Hepatocyte (in vitro differentiated cells): ENCODE results near the gene CIP2A.

ENCODE experiments used
- EZH2 ChIP-seq: fragments of 200-600 bp; sonication (generic); IDR thresholded peaks from 2 replicates; pipeline ENCODE4 v1.6.1; 2016; ENCODE audit warnings: antibody characterized with exemption, mild to moderate bottlenecking, borderline replicate concordance
- EZH2phosphoT487 ChIP-seq: fragments of 200-600 bp; sonication (generic); IDR thresholded peaks from one replicate; pipeline ENCODE4 v1.6.1; 2018; ENCODE audit warnings: antibody characterized with exemption, mild to moderate bottlenecking, low read depth, moderate library complexity; ENCODE audit not compliant: unreplicated experiment, severe bottlenecking
- TF ChIP-seq, protein P1 (sequence below): fragments of 200-600 bp; sonication (generic); IDR thresholded peaks from 2 replicates; pipeline ENCODE4 v1.5.1; 2016; ENCODE audit warnings: antibody characterized with exemption, mild to moderate bottlenecking; ENCODE audit not compliant: poor library complexity

DNA sequence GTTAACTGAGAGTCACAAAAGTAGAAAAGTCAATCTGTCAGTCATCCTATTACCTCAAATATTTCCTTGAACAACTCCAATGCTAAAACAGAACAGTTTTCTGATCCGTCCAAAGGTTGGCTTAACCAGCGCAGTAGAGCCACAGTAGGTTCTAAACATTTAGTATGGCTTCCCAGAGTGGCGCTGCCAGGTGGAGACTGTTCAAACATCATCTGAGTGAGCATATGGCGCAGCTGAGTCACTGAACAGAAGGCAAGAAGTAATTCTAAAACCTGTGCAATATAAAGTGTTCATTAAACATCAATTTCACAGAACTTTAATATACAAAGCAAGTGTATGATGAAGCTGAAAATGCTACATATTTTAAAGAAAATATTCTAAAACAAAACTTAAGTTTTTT is 19.9 kb downstream of the CIP2A start:
- TF ChIP-seq EZH2 (no peak), EZH2phosphoT487 (no peak)
- TF ChIP-seq, protein P1, sequence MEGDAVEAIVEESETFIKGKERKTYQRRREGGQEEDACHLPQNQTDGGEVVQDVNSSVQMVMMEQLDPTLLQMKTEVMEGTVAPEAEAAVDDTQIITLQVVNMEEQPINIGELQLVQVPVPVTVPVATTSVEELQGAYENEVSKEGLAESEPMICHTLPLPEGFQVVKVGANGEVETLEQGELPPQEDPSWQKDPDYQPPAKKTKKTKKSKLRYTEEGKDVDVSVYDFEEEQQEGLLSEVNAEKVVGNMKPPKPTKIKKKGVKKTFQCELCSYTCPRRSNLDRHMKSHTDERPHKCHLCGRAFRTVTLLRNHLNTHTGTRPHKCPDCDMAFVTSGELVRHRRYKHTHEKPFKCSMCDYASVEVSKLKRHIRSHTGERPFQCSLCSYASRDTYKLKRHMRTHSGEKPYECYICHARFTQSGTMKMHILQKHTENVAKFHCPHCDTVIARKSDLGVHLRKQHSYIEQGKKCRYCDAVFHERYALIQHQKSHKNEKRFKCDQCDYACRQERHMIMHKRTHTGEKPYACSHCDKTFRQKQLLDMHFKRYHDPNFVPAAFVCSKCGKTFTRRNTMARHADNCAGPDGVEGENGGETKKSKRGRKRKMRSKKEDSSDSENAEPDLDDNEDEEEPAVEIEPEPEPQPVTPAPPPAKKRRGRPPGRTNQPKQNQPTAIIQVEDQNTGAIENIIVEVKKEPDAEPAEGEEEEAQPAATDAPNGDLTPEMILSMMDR: no peak
